IPS DF 6.9 (cell line): Measurements from ENCODE around the gene HMGB1.

Experiments used
- DNase-seq: peaks from one replicate; pipeline ENCODE4 v3.0.0-alpha.2; 2013; ENCODE audit warnings: low read depth, low spot score
- H3K27ac ChIP-seq: one replicate; pipeline ENCODE4 v1.5.1; 2013; ENCODE audit warnings: low read length, control low read depth
- H3K27me3 ChIP-seq: 2 replicates; pipeline ENCODE4 v1.6.1; 2013; ENCODE audit warnings: mild to moderate bottlenecking, low read length; ENCODE audit not compliant: control insufficient read depth, insufficient read depth
- H3K36me3 ChIP-seq: 2 replicates; pipeline ENCODE4 v1.6.1; 2013; ENCODE audit warnings: low read length; ENCODE audit not compliant: control insufficient read depth, insufficient read depth
- H3K4me1 ChIP-seq: 2 replicates; pipeline ENCODE4 v1.6.1; 2013; ENCODE audit warnings: low read length; ENCODE audit not compliant: control insufficient read depth, insufficient read depth
- H3K4me3 ChIP-seq: 2 replicates; pipeline ENCODE4 v1.5.1; 2013; ENCODE audit warnings: mild to moderate bottlenecking, low read length
- H3K9me3 ChIP-seq: 2 replicates; pipeline ENCODE4 v1.6.1; 2013; ENCODE audit warnings: low read length, inconsistent platforms; ENCODE audit not compliant: control insufficient read depth, insufficient read depth
- WGBS: extraction: QIAGEN DNeasy Blood & Tissue Kit; methylation state at CpG from one replicate; pipeline ENCODE4 v1.1.7; 2013; ENCODE audit warnings: mixed read lengths, missing lambda C conversion rate; ENCODE audit not compliant: insufficient read length, insufficient coverage; 5-methylcytosine and 5-hydroxymethylcytosine counted together

Gene HMGB1

DNA sequence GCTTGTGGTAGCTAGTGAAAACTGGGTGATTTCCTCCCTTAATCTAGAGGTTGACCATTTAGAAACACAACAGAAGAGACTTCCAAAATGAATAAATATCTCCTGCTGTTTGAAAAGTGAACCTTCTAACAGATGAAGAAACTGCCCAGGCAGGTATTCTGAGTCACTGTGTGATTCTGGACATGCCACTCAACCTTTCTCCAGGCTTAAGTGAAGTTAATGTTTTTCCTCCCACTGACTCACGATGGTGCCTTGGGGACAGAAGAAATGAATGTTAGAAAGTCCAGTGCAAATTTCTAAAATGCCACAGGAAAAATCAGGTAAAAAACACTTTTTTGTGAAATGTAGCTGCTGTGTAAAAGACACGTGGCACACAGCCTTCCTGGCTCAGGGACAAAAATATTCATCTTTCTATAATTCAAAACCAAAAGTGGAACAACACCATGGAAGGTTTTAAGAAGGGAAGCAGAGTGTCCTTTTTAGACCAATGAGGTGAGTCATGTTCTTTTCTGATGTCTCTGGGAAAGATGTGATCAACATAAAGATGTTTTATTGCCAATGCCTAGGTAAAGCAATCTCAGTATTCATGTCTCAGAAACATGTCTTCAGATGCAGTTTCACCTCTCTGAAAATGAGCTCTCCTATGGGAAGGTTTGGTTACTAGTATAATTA is 34.3 kb downstream of the HMGB1 start:
- Histone ChIP-seq H3K4me3 (no peak overlapping the region), H3K27me3 (no peaks in the 10 kb centered on the region), H3K36me3 (no peaks in the 10 kb centered on the region), H3K9me3 (no peaks in the 10 kb centered on the region), H3K4me1 (no peaks in the 10 kb centered on the region), H3K27ac (no peak overlapping the region)
- WGBS, result no CpG with 5 or more reads among the region's 2 CpGs
- DNase-seq, result no peak

DNA sequence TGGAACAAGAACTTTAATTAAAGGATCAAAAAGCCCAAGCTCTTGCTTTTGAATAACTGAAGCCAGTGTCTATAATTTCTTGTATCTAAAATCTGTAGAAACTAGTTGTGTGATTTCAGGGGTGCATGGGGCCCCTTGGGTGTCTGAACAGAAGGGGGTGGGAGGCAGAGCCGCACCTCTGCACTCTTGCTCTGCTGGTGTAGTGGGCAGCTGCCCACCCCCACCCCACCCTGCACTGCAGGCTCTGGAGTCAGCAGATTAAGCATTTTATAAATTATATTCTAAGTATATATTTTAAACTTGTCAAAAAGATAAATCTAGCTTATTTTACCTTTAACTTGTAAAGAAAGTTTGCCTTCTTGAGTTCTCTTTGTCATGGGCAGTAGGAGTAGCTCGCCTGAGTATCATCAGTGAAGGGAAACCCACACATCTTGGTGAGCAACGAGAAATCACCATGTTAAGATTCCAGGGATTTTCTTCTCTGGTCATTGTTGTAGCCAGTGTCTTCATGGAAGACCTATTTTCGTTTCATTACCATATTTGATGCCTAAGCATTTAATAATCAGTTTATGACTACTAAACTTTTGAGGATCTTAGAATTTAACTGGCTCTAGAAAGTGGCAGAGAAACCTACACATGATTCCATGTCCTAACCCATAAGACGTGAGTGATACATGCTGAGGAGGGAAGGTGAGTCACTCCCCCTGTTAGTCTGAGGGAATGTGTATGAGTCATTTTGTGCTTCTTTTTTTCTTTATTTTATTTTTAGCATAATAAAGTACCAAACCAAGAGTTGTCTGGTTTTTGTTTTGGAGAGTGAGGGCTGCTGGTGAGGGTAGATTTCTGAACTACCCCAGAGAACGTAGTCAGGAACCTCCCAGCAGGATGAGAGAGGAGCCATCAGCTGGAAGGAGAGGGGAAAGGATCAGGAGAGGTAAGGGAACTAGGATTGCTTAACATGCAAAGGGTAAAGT is 35.7 kb downstream of the HMGB1 start:
- no peak overlapping the region for H3K27ac ChIP-seq
- no peak overlapping the region for H3K4me3 ChIP-seq
- H3K4me1 ChIP-seq, result no peaks in the 10 kb centered on the region
- no peaks in the 10 kb centered on the region for H3K36me3 ChIP-seq
- WGBS, result no CpG with 5 or more reads among the region's 6 CpGs
- no peaks in the 10 kb centered on the region for H3K9me3 ChIP-seq
- DNase-seq, result no peak
- no peaks in the 10 kb centered on the region for H3K27me3 ChIP-seq

DNA sequence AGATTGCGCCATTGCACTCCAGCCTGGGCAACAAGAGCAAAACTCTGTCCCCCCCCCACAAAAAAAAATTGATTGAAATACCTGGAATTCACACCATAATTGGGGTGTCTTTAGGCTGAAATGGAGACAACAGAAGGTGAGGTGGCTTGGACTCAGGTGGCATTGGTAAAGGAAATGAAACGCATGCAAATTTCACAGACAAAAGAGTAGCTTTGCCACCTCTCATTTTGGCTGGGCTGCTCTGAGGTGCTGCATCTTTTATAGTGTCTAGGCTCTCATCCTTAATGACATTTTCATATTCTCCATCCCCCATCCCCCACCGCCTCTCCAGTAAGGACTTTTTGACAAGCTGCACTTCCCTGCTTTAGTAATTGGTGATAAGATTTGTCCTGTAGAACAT is 36.5 kb downstream of the HMGB1 start:
- no peaks in the 10 kb centered on the region for H3K9me3 ChIP-seq
- no peak for DNase-seq
- H3K4me3 ChIP-seq, result no peak overlapping the region
- H3K36me3 ChIP-seq, result no peaks in the 10 kb centered on the region
- H3K27ac ChIP-seq, result no peak overlapping the region
- WGBS, result no CpG with 5 or more reads among the region's 3 CpGs
- no peaks in the 10 kb centered on the region for H3K27me3 ChIP-seq
- no peaks in the 10 kb centered on the region for H3K4me1 ChIP-seq

DNA sequence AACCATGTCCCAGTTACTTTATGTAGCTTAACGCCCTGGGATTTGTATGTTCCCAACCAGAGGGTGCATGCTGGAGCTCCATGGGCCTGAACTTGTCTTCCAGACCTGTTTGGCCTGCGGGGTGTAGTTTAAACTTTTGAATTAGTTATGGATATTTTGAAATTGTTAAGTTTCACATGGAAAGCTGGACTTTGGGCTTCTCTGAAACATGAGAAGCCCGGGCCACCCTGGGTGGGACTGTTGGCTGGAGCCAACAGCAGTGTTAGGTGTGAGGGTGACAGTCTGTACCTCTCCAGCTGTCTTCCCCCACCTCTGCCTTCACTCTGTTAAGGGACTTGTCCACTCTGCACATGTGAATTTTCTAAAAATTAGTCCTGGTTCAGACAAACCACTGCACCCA is 41.8 kb downstream of the HMGB1 start:
- no peaks in the 10 kb centered on the region for H3K27me3 ChIP-seq
- no peak for DNase-seq
- H3K4me3 ChIP-seq, result no peak overlapping the region
- H3K4me1 ChIP-seq, result no peaks in the 10 kb centered on the region
- H3K27ac ChIP-seq, result no peak overlapping the region
- no CpG with 5 or more reads among the region's 3 CpGs for WGBS
- no peaks in the 10 kb centered on the region for H3K9me3 ChIP-seq
- H3K36me3 ChIP-seq, result no peaks in the 10 kb centered on the region

DNA sequence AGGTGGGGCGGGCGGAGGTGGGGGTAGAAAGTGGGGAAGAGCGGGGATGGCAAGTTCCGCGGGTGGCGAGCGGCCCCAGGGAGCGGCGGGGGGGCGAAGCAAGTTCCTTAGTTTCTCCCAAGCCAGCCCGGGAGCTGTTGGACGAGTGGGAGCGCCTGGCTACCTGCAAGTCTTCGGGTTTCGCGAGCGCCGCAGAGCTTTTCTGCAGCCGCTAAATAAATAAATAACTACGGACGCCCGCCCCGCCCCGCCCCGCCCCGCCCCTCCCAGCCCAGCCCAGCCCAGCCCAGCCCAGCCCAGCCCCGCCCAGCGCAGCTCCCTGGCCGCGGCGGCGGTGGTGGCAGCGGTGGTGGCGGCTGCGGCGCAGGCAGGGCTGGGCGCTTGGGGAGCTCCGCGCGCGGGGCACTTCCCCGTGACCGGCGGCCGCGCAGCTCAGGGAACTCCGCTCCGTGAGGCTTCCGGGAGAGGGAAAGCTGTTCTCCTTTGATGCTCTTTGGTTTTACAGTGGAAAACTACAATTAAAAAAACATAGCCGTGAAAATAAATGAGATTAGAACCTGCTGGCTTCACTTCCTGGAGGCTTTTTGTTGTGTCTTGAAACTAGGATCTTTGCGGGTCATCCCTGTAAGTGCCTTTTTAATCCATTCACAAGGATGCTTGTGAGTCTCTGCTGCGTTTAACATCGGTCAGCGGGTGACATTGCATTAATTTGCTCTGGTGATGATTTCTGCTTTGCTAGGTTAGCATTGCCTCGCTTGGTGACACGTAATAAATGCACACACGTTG is 43.5 kb downstream of the HMGB1 start, which contains the start of gene UBE2L5:
Gene UBE2L5 (plus strand): TSS at position 440 of the 786 bp plus-strand sequence. CDS start 5,498 bp downstream, outside the sequence.
- H3K27me3 ChIP-seq, result no peaks in the 10 kb centered on the region
- H3K4me1 ChIP-seq, result no peaks in the 10 kb centered on the region
- no peaks in the 10 kb centered on the region for H3K36me3 ChIP-seq
- WGBS, result no CpG with 5 or more reads among the region's 57 CpGs
- no peak within 1 kb of the TSS for H3K27ac ChIP-seq
- peak within 1 kb of the TSS; percentile 69; the same call in 1 of the 2 replicates for H3K4me3 ChIP-seq
- no peak for DNase-seq
- H3K9me3 ChIP-seq, result no peaks in the 10 kb centered on the region

DNA sequence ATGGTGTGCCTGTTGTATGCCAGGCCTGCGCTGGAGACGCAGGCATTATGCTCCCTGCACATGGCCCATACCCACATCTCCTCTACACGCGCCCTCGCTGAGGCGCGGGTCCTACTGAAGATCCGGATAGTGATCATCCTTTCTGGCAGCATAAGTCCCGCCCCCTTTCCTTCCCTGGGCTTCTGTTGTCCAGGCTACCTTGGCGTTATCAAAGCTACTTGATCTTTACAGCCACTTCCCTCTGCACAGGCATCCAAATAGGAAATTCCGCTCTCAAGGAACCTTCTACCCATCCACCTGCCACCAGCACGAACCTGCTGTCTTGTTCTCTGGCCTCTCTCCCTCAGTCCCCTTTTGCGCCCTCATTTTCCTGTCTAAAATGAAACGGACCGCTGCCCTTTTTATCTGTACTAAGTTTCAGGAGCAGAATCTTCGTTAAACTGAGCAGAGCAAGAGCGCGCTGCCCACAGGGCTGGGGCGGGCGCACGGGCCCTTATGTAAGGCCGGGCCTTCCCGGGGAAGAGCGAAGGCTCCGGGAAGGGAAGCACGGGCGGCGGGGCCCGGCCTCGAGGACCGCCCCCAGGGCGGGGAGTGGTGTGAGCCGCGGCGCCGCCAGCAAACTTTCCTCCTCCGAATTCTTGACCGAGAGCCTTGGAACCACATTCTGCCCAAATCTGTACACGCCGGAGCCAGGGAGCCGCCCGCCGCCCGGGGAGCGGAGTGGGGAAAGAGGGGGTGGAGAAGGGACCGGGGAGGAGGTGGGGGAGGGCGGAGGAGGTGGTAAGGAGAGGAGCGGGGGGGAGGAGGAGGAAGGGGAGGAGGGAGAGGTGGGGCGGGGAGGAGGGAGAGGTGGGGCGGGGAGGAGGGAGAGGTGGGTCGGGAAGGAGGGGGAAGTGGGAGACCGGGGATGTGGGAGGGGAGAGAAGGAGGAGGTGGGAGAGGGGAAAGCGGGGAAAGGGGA is 44.4 kb downstream of the HMGB1 start:
- Histone ChIP-seq H3K4me1 (no peaks in the 10 kb centered on the region), H3K36me3 (no peaks in the 10 kb centered on the region), H3K4me3 (peak overlapping the region; percentile 49; the same call in 1 of the 2 replicates), H3K27ac (no peak overlapping the region), H3K27me3 (no peaks in the 10 kb centered on the region), H3K9me3 (no peaks in the 10 kb centered on the region)
- no peak for DNase-seq
- no CpG with 5 or more reads among the region's 53 CpGs for WGBS

DNA sequence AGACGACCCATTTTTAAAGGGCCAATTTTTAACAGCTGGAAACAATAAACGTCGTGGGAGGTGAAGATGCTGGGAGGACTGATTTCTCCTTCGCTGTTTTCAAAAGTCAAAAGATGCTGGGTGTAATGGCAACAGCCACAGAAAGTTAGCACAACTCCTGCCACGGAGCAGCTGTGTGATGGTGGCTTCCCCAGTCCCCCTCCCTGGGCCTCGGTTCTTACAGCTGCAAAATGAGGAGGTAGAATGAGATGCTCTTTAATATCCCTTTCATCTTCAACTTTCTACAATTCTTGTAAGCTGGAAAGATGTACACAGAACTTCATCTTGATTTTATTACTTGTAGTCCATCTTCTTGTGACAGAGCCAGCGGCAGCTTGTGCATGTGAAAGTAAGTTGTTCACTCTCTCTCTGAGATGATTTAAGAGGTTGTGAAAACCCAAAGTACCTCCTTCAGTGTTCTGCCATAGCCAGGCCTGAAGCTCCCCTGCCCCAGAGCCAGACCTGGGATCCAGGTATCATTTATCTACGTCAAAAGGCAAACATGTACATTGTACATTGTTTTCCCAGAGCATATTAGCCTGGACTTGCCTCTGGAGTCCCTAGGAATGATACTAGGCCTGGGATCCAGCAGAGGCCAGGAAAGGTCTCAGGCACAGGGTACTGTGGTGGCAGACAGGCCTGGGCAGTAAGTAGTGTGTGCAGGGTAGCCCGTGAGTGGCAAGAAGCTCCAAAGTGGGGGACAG is 46.8 kb downstream of the HMGB1 start:
- H3K4me1 ChIP-seq, result no peaks in the 10 kb centered on the region
- H3K4me3 ChIP-seq, result no peak overlapping the region
- H3K9me3 ChIP-seq, result no peaks in the 10 kb centered on the region
- no peaks in the 10 kb centered on the region for H3K36me3 ChIP-seq
- no CpG with 5 or more reads among the region's 9 CpGs for WGBS
- DNase-seq, result no peak
- no peak overlapping the region for H3K27ac ChIP-seq
- no peaks in the 10 kb centered on the region for H3K27me3 ChIP-seq

DNA sequence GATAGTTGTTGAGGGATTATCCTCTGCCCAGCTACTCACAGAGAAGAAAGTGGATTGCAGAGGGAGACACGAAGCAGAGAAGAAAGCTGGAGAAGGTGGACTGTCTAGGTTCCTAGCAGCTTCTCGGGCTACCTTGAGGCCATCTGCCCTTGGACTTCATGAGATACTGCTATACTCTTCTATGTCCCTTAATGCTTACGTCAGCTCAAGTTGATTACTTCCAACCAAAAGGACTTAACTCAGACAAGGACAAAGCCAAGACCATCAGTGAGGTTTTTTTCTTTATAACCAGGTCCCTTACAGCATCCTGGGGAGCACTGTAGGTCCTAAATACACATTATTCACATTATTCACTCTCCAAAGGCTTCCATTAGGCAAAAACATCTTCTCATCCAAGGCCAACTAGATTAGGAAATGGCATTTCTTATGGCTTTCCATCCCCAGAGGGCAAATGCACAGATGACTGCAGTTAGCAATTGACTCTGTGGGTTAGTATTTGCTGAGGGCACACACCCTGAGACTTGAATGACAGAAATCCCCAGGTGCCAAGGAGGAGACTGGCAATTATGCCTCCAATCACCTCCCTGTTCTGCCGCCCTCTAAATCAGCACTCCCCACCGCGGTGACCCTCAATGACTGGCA is 47.5 kb downstream of the HMGB1 start:
- Histone ChIP-seq H3K4me1 (no peaks in the 10 kb centered on the region), H3K36me3 (no peaks in the 10 kb centered on the region), H3K9me3 (no peaks in the 10 kb centered on the region), H3K27me3 (no peaks in the 10 kb centered on the region), H3K27ac (no peak overlapping the region), H3K4me3 (no peak overlapping the region)
- WGBS, result no CpG with 5 or more reads among the region's 6 CpGs
- DNase-seq, result no peak

DNA sequence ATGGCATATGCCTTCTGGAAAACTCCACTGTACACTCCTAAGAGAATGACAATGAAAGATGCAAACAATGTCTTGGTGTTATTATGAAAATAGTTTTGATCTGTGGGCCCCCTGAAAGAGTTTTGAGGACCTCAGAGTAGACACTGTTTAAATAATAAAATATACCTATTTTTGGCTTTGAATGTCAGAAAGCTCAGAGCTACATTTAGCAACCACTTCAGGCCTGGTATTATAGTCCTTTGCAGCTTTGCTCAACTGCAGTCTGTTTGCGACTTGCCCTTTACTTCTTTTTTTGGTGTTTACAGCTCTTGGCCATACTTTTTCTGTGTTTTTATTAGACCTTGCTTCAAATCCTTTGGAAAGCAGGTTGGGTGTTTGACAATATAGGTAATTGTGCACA is 49.3 kb downstream of the HMGB1 start:
- WGBS, result no CpG with 5 or more reads among the region's 1 CpG
- no peak overlapping the region for H3K4me3 ChIP-seq
- H3K27me3 ChIP-seq, result no peaks in the 10 kb centered on the region
- no peak for DNase-seq
- H3K9me3 ChIP-seq, result no peaks in the 10 kb centered on the region
- H3K27ac ChIP-seq, result no peak overlapping the region
- no peaks in the 10 kb centered on the region for H3K36me3 ChIP-seq
- H3K4me1 ChIP-seq, result no peaks in the 10 kb centered on the region
